ENCODE measurements around the gene ZCCHC17.
"Not testable (repeated sequence)": the region's sequence is repeated elsewhere in the genome, so short reads cannot be mapped to it uniquely, and the experiment has no call there.

ZCCHC17 gene

GRCh38 chr1:31296486-31297276, at the start of gene ZCCHC17, which contains the start of gene SNRNP40:
Gene ZCCHC17 (plus strand): TSS chr1:31297032. CDS start chr1:31310099, 13,067 bp downstream.
Gene SNRNP40 (minus strand): TSS chr1:31296788. CDS start chr1:31296751, 37 bp downstream.
- DNase-seq = peak; percentile 97

GRCh38 chr1:31248276-31248675, 48.6 kb upstream of the ZCCHC17 start:
- no peak for DNase-seq

- DNase-seq = no peak
Observed at GRCh38 chr1:31249854-31250253, 47.0 kb upstream of the ZCCHC17 start.

- no peak for DNase-seq
Observed at GRCh38 chr1:31257213-31257612, 39.6 kb upstream of the ZCCHC17 start.

- DNase-seq = no peak
Observed at GRCh38 chr1:31258581-31258980, 38.3 kb upstream of the ZCCHC17 start.

- DNase-seq = no peak
Observed at GRCh38 chr1:31259746-31260145, 37.1 kb upstream of the ZCCHC17 start.

GRCh38 chr1:31261916-31262315, 34.9 kb upstream of the ZCCHC17 start:
- no peak for DNase-seq

GRCh38 chr1:31262393-31262792, 34.4 kb upstream of the ZCCHC17 start:
- not testable (repeated sequence) for DNase-seq

GRCh38 chr1:31263408-31263807, 33.4 kb upstream of the ZCCHC17 start:
- no peak for DNase-seq

GRCh38 chr1:31264790-31265386, 31.9 kb upstream of the ZCCHC17 start:
- no peak for DNase-seq

- DNase-seq = no peak
Observed at GRCh38 chr1:31266547-31266946, 30.3 kb upstream of the ZCCHC17 start.

- no peak for DNase-seq
Observed at GRCh38 chr1:31272369-31272768, 24.5 kb upstream of the ZCCHC17 start.

GRCh38 chr1:31273619-31274018, 23.2 kb upstream of the ZCCHC17 start:
- no peak for DNase-seq

GRCh38 chr1:31282426-31282825, 14.4 kb upstream of the ZCCHC17 start:
- DNase-seq = not testable (repeated sequence)

GRCh38 chr1:31287791-31288190, 9.0 kb upstream of the ZCCHC17 start:
- DNase-seq = not testable (repeated sequence)

- DNase-seq = no peak
Observed at GRCh38 chr1:31289021-31289420, 7.8 kb upstream of the ZCCHC17 start.

GRCh38 chr1:31295874-31296485, 852 bp upstream of the ZCCHC17 start:
- DNase-seq = no peak

GRCh38 chr1:31297277-31298247, 730 bp downstream of the ZCCHC17 start:
- no peak for DNase-seq

- DNase-seq = no peak
Observed at GRCh38 chr1:31299365-31299764, 2.5 kb downstream of the ZCCHC17 start.

GRCh38 chr1:31300193-31300592, 3.4 kb downstream of the ZCCHC17 start:
- peak; percentile 23 for DNase-seq

GRCh38 chr1:31302709-31303441, 6.0 kb downstream of the ZCCHC17 start:
- DNase-seq = no peak

- DNase-seq = no peak
Observed at GRCh38 chr1:31306278-31306677, 9.4 kb downstream of the ZCCHC17 start.

Measured in CD4-positive, alpha-beta T cell treated with Interleukin-15 for 1 hour (primary cell).